Ammon's horn (tissue), 1 donor: ENCODE data around the gene UQCR11.

Experiments used
- DNase-seq: peaks from one replicate; pipeline ENCODE4 v3.0.0-alpha.2; 2016; ENCODE audit warnings: low spot score

Gene UQCR11

DNA sequence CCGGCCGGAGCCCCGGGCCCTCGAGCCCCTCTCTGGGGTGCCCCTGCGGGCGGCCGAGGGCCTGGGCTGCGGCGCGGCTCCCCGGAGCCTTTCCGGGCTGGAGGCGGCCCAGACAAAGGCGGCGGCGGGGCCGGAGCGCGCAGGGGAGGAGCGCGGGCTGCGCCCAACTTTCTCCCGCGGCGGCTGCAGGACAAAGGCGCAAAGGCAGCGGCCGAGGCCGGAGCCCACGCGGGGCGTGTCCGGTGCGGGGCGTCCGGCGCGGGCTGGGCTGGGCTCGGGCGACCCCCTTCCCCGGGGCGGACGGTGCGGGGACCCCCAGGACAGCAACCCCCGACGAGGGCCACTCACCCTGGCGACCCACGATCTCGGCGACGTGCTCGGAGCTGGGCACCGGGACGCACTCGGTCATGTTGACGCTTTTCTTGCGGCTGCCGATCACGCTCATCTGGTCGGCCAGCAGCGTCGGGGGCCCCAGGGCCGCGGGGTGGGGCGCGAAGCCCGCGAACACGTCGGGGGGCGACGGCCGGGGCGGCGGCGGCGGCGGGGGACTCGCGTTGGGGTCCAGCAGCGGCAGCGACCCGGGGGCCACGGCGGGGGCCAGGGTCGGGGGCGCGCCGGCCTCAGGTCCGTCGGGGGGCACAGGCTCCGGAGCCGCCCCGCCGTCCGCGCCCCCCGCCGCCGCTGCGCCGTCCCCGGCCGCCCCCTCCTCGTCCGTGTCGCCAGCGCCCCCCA is 38.0 kb downstream of the UQCR11 start:
- no peak for DNase-seq

DNA sequence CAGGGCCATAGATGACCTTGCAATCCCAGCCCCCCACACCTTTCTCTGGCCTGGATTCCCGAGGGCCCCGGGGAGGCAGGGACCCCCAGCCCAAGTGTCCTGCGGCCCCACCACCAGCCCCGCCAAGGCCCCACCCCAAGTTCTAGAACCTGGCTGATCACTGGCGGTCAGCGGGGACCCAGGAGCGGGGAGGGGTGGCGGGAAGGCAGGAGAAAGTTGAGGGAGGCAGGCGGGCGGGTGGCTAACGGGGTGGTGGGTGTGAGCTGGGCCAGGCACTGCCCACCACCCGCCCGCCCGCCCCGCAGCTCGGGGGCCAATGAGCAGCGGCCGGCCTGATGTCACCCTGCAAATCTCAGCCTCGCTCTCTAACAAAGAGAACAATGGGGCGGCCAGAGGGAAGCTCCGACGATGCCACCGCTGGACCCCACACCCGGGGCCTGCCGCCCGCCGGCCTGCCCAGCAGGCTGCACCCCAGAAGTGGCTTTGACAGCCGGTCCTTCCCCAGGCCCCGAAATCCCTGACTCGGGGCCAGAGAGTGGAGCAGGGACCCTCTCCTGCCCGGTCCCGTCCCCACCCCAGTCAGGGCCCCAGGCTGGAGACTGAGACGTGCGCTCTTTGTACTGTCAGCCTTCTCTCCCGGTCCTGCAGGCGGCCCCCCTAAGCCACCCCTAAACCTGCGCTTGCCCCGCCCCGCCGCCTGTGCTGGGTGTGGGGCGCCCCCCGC is 38.7 kb downstream of the UQCR11 start:
- DNase-seq: peak; percentile 90

DNA sequence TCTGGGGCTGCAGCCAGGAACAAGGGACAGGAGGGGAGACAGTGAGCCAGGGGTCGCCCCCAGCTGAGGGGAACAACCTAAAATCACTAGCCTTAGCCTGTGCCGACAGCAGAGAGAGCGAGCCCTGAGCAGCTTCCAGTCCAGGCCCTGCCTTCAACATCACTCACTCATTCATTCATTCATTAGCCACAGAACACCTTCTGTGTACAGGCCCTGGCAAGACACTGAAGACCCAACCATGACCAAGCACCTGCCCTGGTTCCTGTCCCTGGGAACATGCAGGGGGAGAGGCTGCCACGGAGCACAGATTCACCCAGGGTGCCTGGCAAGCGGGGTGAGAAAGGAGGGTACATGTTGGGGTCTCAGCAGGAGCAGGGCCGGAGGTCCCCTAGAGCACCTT is 42.0 kb downstream of the UQCR11 start:
- no peak for DNase-seq

- DNase-seq: no peak
Measured at GRCh38 chr19:1561236-1561842, 43.9 kb downstream of the UQCR11 start.

- no peak for DNase-seq
Measured at GRCh38 chr19:1560286-1560882, 44.9 kb downstream of the UQCR11 start.

- no peak for DNase-seq
Measured at GRCh38 chr19:1558552-1558951, 46.7 kb downstream of the UQCR11 start.

DNA sequence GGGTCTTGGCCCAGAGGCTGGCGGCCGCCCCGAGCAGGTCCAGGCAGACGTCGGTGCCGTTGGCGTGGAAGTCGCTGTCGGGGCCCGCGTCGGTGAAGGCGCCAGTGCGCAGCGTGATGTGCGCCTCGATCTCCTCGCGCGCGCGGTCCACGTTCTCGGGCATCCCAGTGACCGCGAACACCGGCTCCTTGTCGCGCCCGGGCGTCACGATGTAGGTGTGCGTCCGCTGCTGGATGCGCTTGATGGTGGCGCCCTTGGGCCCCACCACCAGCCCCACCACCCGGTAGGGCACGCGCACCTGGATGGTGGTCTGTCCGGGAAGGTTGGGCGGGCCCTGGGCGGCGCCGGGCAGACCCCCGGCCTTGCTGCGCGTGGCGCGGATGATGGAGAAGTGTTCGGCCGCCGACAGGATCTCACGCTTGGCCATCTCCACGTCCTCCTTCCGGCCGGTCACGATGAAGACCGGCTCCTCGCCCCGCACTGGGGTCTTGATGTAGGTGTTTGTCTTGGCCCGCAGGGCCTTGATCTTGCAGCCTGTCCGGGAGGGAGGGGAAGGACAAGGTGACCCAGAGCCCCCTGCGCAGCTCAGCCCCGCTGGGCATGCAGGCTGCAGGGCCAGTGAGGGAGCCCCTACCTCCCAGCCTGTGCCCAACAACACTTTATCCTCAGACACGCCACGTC is 48.7 kb downstream of the UQCR11 start:
- DNase-seq: no peak

- no peak for DNase-seq
Measured at GRCh38 chr19:1555487-1556389, 49.5 kb downstream of the UQCR11 start.

GRCh38 chr19:1554968-1555367 is 50.3 kb downstream of the UQCR11 start:
- DNase-seq: no peak

- DNase-seq: no peak
Measured at GRCh38 chr19:1553415-1553814, 51.8 kb downstream of the UQCR11 start.

DNA sequence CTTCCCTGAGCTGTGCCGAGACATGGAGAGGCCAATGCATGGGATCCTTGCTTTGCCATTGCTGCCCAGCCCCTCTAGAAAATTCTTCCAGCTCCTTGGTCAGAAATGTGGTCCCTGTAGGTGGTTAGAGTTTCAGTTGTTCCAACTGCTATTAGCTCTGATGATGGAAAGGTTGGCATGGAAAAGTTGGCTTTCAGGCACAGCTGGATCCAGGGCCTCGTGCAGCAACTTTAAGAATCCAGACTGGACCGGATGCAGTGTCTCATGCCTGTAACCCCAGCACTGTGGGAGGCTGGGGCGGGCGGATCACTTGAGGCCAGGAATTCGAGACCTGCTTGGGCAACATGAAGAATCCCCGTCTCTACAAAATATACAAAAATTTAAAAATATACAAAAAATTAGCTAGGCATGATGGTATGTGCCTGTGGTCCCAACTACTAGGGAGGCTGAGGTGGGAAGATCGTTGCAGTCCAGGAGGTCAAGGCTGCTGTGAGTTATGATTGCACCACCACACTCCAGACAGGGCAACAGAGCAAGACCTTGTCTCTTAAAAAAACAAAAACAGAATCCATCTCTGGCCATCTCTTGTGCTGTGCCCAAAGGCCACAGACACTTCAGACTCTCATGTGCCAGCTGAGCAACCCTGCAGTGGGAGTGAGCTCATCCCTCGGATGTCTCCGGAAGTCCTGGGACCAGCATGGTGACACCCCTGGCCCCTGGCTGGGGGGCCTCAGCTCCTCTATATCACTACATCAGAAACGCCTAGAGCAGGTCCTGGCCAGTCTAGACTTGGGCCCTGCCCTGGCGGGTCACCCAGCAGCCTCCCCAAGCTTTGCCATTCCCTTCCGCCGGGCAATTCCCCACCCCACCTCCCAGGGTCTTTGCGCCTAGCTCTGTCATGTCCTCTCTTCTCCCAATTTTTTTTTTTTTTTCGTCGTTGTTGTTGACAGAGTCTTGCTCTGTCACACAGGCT is 53.9 kb downstream of the UQCR11 start:
- DNase-seq: no peak

DNA sequence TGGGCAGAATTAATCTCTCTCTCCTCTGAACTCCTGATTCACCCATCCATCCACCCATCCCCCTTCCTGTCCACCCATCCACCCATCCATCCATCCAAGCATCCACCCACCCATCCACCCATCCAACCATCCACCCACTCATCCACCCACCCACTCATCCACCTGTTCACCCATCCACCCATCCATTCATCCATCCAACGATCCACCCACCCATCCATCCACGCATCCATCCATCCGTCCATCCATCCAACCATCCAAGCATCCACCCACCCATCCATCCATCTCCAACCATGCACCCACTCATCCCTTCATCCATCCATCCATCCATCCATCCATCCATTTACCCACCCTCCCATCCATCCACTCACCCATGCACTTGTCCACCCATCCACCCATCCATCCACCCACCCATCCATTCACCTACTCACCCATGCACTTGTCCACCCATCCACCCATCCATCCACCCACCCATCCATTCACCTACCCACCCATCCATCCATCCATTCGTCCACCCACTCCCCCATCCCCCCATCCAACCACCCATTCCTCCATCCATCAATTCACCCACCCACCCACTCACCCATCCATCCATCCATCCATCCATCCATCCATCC is 55.8 kb downstream of the UQCR11 start:
- no peak for DNase-seq
